Esophagus muscularis mucosa (tissue), 4 donors: Measurements from ENCODE around the gene AUTS2. TPM values are rescaled to one million over a fixed set of nuclear protein-coding genes. Genes with fewer than 3 reads are reported as not detected.

Source experiments
- DNase-seq: peaks from one replicate; pipeline ENCODE4 v3.0.0-alpha.2; 2017; ENCODE audit errors: extremely low spot score
- H3K27ac ChIP-seq, 4 donors: fragments of 200-600 bp; sonication (generic); replicated peaks in 1 of 4; 1 replicate in 3 of 4; 2 replicates in 1 of 4; pipeline ENCODE4 v1.5.1; 2016 to 2019; ENCODE audit warnings: mild to moderate bottlenecking in 1 of 4
- H3K27me3 ChIP-seq, 4 donors: fragments of 200-600 bp; sonication (generic); one replicate each; pipeline versions ENCODE4 v1.5.1 to v1.6.0; 2016 to 2019
- H3K36me3 ChIP-seq, 4 donors: fragments of 200-600 bp; sonication (generic); one replicate each; pipeline ENCODE4 v1.5.1; 2016 to 2019
- H3K4me1 ChIP-seq, 4 donors: fragments of 200-600 bp; sonication (generic); one replicate each; pipeline ENCODE4 v1.5.1; 2016 to 2019
- H3K4me3 ChIP-seq, 4 donors: fragments of 200-600 bp; sonication (generic); 1 replicate in 2 of 4; 2 replicates in 2 of 4; pipeline ENCODE4 v1.5.1; 2016 to 2019; ENCODE audit warnings: mild to moderate bottlenecking in 4 of 4, moderate library complexity in 1 of 4
- H3K9me3 ChIP-seq, 4 donors: fragments of 200-600 bp; sonication (generic); 1 replicate in 3 of 4; 2 replicates in 1 of 4; pipeline ENCODE4 v1.5.1; 2016 to 2019
- CTCF ChIP-seq, 3 experiments: fragments of 200-600 bp in 2 of 3; fragments of 450-650 bp in 1 of 3; sonication (generic) in 2 of 3; IDR thresholded peaks; one replicate each; pipeline ENCODE4 v1.5.1; 2017 to 2019; ENCODE audit warnings: antibody characterized with exemption in 3 of 3, mild to moderate bottlenecking in 2 of 3, moderate library complexity in 1 of 3
- EP300 ChIP-seq: sonication (generic); formaldehyde crosslinking; IDR thresholded peaks from one replicate; pipeline ENCODE4 v1.6.1; 2017; ENCODE audit warnings: antibody characterized with exemption
- POLR2A ChIP-seq: fragments of 450-650 bp; IDR thresholded peaks from one replicate; pipeline ENCODE4 v1.6.1; 2017; ENCODE audit warnings: antibody characterized with exemption, moderate library complexity, mild to moderate bottlenecking, low read depth
- POLR2AphosphoS5 ChIP-seq, 2 donors: sonication (generic); formaldehyde crosslinking; IDR thresholded peaks; one replicate each; pipeline ENCODE4 v1.6.1; 2017; ENCODE audit warnings: antibody characterized with exemption in 2 of 2
- WGBS: methylation state at CpG from one replicate; pipeline ENCODE4 v1.1.5; 2018; 5-methylcytosine and 5-hydroxymethylcytosine counted together
- intact Hi-C: fragments of 100-400 bp; cut with DNase I; formaldehyde crosslinking; loops from one replicate; pipeline ENCODE4 v1.15.1; 2023
- total RNA-seq, 4 donors: library from RNA; depleted of rRNA; stranded (reverse); fragments of >200 nt; gene quantifications; one replicate each; pipeline versions ENCODE4 v1.1.0 to v1.2.1, GENCODE V29; 2016

The AUTS2 gene
- total RNA-seq, 4 donors from 2014 or later, result 18.5 to 44.9 (median 34.2) TPM

GRCh38 chr7:70529436-70529835, 931.2 kb downstream of the AUTS2 start:
- no peak for DNase-seq
- WGBS, result 89% methylated on average over 5 of the region's 5 CpGs
- H3K27ac ChIP-seq, result no peak overlapping the region
- H3K4me3 ChIP-seq, result no peak overlapping the region
- no peaks in the 10 kb centered on the region for H3K36me3 ChIP-seq
- no peaks in the 10 kb centered on the region for H3K27me3 ChIP-seq
- peaks cover 0 to 7% (median 1%) of the 10 kb centered on the region in 4 donors for H3K4me1 ChIP-seq
- H3K9me3 ChIP-seq, result no peaks in the 10 kb centered on the region
- intact Hi-C loops, result no loop called here
- TF ChIP-seq POLR2AphosphoS5 (IDR thresholded peaks at IDR 0.05) (no peak), CTCF (IDR thresholded peaks at IDR 0.05) (no peak), POLR2A (no peak), EP300 (no peak)

DNA sequence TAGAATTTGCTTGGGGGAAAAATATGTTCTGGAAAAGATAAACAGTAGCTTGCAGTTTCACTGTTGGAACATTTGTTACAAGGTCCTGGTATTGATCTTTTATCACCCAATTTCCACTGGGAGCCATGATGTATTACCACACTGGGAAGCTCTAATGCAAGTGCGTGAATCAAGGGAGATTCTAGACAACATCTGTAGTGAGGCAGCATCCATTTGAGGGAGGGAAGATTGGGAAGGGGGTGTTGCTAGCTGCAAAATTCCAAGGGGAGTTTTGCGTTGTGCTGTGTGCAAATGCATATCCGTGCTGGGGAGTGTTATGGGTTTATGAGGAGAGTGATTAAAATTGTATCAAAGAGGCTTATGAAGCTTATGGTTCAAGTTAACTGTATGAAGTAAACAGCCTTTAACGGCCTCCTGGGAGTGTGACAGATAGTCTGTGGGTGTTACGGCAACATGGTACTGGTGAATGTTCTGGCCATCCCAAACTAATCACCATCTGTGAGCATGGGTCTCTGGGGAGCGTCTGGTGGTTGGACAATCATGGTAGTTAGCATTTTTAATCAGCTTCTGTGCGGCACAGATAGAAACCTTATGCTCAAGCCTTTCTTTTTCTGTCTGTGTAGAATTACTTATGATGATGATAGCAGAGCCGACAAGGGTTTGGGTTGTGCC, 931.8 kb downstream of the AUTS2 start:
- Histone ChIP-seq H3K9me3 (no peaks in the 10 kb centered on the region), H3K27ac (no peak overlapping the region), H3K4me1 (peaks cover 0 to 7% (median 1%) of the 10 kb centered on the region in 4 donors), H3K27me3 (no peaks in the 10 kb centered on the region), H3K36me3 (no peaks in the 10 kb centered on the region), H3K4me3 (no peak overlapping the region)
- TF ChIP-seq POLR2AphosphoS5 (IDR thresholded peaks at IDR 0.05), result no peak
- no peak for TF ChIP-seq CTCF (IDR thresholded peaks at IDR 0.05)
- no peak for TF ChIP-seq EP300
- intact Hi-C loops, result no loop called here
- no peak for DNase-seq
- WGBS, result 94% methylated on average over 8 of the region's 8 CpGs

DNA sequence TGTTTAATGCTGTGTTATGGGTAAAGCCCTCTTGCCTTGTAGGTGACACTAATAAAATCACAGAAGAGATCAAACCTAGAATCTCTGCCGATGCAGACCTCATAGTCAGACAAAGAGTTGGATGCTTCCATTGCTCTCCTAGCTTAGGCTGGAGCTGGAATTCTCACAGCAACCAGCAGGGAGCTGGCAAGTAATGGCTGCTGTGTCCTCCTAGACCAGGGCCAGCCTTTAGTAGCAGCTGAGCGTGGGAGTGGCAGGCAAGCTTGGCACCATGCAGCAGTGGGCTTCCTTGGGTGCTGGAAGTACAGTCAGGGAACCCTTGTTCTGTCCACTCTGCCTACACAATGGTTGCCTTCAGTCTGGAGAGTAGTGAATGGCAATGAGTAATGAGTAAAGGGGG, 935.3 kb downstream of the AUTS2 start:
- Histone ChIP-seq H3K27ac (no peak overlapping the region), H3K36me3 (no peaks in the 10 kb centered on the region), H3K4me1 (no peaks in the 10 kb centered on the region), H3K9me3 (no peaks in the 10 kb centered on the region), H3K4me3 (no peak overlapping the region), H3K27me3 (no peaks in the 10 kb centered on the region)
- intact Hi-C loops, result no loop called here
- DNase-seq, result no peak
- WGBS, result 94% methylated on average over 2 of the region's 2 CpGs
- TF ChIP-seq CTCF (IDR thresholded peaks at IDR 0.05) (no peak), POLR2A (no peak), POLR2AphosphoS5 (IDR thresholded peaks at IDR 0.05) (no peak), EP300 (no peak)

DNA sequence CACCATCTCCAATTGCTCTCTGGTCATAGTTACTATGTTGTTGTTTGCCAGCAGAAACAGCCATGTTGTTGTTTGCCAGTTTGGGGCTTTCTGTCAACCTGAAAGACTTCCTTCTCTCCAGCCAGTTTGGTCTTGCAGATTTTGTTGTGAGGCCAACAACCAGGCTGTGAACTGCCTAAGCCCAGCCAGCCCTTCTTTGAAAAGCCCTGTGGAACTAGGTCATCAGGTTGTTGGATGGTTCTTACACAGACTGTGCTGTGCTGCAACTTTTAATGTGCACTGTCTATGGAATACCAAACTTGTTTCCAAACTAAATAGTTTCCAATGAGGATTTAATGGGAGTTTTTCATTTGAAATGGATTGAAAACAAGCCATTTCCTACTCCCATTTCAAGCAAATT, 940.9 kb downstream of the AUTS2 start:
- Histone ChIP-seq H3K27ac (no peak overlapping the region), H3K4me3 (no peak overlapping the region), H3K4me1 (peaks cover 0 to 12% (median 10%) of the 10 kb centered on the region in 4 donors), H3K36me3 (no peaks in the 10 kb centered on the region), H3K27me3 (no peaks in the 10 kb centered on the region), H3K9me3 (no peaks in the 10 kb centered on the region)
- intact Hi-C loops, result no loop called here
- no peak for TF ChIP-seq POLR2A
- TF ChIP-seq EP300, result no peak
- no peak for TF ChIP-seq CTCF (IDR thresholded peaks at IDR 0.05)
- no peak for TF ChIP-seq POLR2AphosphoS5 (IDR thresholded peaks at IDR 0.05)
- DNase-seq, result no peak

DNA sequence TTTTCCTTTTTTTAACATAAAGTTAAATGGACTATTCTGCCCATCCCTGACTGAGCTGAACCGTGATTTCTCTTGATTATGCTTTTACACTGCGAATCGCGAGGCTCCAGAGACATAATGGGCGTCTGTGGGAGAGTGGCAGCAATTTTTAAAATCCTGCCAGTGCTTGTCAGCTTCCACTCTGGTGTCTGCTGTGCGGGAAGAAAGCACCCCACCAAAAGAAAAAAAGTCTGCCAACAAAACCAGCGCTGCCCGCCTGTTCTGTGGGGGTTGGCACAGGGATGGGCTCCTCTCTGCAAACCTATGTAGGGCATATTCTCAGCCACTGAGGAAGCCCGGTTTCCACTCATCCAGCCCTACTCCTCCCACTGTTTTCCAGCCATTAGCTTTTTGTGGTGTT, 941.3 kb downstream of the AUTS2 start:
- Histone ChIP-seq H3K36me3 (no peaks in the 10 kb centered on the region), H3K4me3 (no peak overlapping the region), H3K4me1 (peaks cover 0 to 12% (median 10%) of the 10 kb centered on the region in 4 donors), H3K9me3 (no peaks in the 10 kb centered on the region), H3K27me3 (no peaks in the 10 kb centered on the region), H3K27ac (no peak overlapping the region)
- TF ChIP-seq CTCF (IDR thresholded peaks at IDR 0.05) (no peak), EP300 (no peak), POLR2AphosphoS5 (IDR thresholded peaks at IDR 0.05) (no peak), POLR2A (no peak)
- intact Hi-C loops, result no loop called here
- WGBS, result 92% methylated on average over 9 of the region's 9 CpGs
- DNase-seq, result no peak
